Hepatic stellate cell (primary cell): ENCODE data around the gene GID4.
"Not testable (repeated sequence)": the region's sequence is repeated elsewhere in the genome, so short reads cannot be mapped to it uniquely, and the experiment has no call there.

Experiments
- DNase-seq: peaks from one replicate; pipeline ENCODE4 v3.0.0; 2011; ENCODE audit warnings: low spot score

GID4 gene

DNA sequence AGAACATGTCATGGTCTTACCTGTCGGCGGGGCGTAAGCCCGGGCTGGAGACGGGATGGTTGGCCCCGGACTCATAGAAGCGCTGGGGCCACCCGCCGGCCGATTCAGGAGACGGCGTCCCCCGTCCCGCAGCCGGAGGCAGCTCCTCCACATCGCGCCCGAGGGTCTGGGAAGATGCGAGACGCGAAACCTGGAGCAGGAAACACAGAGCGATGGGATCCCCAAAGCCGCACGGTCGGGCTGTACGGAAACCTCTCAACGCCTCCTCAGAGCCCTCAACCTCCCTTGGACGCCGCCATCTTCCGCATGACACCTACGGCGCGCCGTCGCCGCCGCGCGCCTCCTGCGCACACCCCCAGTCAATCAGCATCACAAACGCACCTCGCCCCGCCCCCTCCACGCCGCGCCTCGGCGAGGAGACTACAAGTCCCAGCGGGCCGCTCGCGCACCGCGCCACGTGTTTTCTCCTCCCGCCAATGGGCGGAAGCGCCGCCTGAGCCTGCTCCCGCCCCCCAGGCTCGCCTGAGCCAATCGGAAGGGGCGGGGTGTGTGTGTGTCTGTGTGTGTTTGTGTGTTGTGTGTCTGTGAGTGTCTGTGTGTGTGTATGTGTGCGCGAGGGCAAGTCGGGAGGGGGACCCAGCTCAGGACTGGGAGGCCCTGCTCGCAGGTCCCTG is at the start of gene GID4, which contains the start of gene ATPAF2:
GID4 (plus strand) TSS at position 548 of the 674 bp plus-strand sequence; CDS start at position 605, 57 bp downstream.
ATPAF2 (minus strand) TSS at position 308 of the 674 bp plus-strand sequence; CDS start at position 153, 155 bp downstream.
- peak; percentile 98 for DNase-seq

DNA sequence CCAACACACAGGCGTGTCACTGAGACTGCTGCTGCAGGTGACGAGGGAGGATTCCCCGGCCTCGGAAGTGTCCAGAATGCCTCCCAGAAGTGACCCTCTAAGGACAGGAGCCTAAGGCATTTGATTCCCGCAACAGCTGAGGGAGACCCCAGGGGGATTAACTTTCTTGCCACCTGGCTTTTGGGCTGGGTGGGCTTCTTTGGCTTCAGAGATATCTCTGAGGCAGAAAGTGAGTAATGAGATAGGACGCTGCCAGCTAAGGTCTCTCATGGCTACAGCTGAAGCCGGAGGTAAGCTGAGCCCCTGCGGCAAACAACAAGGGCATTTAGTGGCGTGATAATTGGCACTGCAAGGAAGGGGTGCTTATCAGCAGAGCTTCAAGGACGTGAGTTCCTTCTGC is 49.6 kb upstream of the GID4 start:
- no peak for DNase-seq

DNA sequence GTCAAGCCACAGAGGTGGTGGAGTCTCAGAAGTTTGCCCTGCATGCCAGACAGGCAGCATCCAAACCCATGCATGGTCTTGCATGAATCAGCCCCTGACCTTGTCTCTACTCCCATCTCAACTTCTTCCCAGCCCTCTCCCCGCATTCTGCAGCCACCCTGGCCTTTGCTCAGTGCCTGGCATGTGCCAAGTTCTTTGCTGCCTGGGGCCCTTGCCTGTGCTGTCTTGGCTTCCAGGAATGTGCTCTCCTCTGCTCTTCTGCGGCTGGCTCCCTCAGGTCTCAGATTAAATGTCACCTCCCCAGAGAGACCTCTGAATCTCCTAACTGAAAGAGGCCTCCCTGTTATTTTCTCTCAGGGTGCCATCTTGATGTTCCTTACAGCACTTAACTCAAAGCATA is 48.9 kb upstream of the GID4 start:
- no peak for DNase-seq

DNA sequence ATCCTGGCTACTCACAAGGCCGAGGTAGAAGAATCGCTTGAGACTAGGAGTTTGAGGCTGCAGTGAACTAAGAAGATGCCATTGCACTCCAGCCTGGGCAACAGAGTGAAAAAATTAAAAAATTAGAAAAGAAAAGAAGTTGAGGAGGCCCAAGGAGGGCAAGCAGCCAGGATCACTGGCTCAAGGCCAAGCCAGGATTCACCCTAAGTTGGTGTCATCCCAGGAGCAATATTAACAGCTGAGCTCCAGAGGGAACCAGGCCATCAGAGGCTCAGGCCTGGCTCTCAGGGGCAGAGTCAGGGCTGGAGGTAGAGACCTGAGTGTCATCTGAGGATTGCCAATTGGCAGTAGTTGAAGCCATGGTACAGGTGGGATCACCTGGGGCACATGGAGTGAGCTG is 45.8 kb upstream of the GID4 start:
- no peak for DNase-seq

DNA sequence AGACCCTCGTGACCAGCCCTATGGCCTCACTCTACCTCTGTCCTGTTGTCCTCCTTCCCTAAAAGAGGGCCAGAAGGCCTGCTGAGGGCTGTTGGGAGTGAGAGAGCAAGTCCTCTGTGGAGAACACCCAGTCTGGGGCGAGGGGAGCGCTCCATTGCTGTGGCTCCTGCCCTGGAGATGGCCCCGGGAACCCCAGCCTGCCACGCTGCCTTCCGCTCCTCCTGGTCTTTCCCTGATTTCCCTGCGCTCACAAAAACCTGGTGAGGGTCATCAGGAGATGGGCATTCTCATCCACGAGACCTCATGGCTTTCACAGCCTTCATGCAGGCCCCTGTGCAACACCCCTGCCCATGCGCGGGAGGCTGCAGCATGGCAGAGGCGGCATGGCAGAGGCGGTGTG is 45.4 kb upstream of the GID4 start:
- DNase-seq: no peak

DNA sequence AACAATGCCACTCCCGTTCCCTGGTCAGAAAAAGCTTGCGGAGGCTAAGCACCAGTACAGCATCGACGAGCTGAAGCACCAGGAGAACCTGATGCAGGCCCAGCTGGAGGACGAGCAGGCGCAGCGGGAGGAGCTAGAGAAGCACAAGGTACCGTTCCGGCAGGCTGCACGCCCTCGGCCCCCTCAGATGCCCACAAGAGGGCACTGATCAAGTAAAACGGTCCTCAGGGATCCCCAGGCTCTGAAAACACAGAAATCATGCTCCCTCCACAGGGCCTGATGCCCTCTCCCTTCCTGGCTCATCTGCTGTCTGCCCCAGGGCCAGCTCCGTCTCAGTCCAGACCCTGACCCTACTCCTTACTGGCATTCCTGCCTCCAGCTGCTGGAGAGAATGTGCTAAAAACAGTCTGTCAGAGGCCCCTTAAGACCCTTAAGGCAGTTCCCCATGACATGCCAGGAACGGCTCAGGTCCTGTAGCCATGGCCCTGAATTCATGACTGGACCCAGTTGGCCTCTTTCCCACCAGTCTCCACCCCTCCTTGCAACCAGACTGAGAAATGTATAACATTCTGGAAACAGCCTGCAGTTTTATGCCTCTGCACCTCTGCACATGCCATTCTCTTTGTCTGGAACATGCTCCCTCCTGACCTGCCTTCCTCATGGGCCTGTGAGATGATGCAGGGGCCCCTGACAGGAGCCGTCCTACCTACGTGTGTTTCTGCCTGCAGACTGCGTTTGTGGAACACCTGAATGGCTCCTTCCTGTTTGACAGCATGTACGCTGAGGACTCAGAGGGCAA is 44.7 kb upstream of the GID4 start:
- no peak for DNase-seq

DNA sequence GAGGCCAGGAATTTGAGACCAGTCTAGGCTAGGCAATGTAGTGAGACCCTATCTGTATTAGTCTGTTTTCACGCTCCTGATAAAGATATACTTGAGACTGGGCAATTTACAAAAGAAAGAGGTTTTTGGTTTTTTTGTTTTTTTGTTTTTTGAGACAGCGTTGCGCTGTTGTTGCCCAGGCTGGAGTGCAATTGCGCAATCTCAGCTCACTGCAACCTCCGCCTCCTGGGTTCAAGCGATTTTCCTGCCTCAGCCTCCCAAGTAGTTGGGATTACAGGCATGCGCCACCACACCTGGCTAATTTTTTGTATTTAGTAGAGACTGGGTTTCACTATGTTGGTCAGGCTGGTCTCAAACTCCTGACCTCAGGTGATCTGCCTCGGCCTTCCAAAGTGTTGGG is 43.3 kb upstream of the GID4 start:
- DNase-seq: not testable (repeated sequence)

DNA sequence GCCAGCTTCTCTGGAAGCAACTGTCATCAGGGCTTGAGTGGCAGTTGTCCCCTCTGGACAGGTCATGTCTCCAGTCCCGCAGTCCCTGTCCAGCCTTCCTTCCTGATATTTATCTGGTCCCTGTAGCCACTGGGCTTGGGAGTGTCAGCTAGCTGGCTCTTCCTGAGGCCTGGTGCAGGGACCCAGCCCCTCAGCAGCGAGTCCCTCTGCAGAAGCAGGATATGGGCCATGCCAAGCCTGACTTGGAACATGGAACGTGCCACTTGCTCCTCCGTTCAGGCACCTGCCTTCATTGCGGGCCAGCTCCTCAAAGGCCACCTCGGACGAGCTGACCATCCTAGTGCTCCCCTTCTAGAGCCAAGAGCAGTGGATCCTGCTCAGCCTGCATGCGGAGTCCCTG is 40.3 kb upstream of the GID4 start:
- no peak for DNase-seq

DNA sequence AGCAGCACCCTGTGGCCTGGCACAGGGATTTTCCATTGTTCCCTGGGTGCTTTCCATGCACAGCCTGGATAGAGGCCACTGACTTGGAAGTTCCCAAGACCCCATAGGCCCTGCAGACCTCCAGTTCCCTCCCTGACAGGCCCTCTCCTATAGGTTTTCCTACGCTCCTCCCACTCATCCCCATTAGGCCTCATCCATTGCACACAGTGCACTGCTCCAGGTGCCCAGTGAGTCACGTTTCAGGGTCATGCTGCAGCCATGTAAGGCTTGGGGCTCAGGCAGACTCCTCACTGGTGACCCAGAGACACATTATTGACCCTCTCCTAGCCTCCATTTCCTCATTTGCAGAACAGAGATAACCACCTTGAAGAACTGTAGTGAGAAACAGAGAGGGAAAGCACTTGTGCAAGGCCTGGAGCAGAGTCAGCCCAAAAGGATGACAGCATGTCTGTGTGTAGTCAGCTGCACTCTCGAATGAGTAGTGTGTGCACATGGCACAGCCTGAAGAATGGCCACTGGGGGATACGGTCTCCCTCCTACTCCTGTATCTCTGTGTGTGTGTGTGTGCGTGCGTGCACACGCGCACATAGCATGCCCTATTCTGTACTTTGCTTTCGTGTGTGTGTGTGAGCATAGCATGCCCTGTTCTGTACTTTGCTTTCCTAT is 39.7 kb upstream of the GID4 start:
- no peak for DNase-seq

DNA sequence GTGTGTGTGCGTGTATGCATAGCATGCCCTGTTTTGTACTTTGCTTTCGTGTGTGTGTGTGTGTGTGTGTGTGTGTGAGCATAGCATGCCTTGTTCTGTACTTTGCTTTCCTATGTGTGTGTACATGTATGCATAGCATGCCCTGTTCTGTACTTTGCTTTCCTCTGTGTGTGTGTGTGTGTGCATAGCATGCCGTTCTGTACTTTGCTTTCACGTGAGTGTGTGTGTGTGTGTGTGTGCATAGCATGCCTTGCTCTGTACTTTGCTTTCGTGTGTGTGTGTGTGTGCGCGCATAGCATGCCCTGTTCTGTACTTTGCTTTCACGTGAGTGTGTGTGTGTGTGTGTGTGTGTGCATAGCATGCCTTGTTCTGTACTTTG is 39.2 kb upstream of the GID4 start:
- no peak for DNase-seq

DNA sequence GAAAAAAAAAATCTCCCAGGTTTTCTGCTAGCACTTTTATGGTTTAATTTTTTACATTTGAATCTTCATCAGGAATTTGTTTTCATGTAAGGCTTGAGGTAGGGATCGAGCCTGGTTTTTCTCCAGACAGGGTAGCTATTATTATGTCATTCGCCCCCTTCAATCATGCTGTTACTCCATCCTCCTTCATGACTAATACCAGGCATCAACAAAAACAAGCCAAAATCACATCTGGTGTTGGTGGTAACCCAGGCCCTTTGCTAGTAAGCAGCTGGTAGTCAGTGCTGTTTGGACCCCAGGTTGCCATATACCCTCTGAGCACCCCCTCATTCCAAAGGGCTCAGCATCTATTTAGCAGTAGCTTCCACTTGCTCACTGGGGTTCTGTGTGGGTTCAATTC is 37.0 kb upstream of the GID4 start:
- DNase-seq: peak; percentile 32

DNA sequence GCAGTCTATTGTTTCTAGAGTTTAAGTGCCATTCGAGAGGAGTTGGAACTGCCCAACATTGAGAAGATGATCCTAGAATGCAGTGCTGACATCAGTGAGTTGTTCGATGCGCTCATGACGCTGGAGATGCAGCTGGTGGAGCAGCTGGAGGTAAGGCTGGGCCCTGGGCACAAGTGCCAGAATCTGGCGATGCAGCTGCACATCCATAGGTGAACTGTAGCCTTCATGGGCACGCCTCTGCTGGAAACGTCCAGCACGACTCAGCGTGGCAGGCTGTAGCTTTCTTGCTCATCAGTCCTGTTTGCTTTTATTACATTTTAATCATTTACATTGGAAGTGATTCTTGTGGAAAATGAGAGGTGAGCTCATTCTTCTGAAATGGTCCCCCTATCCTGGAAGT is 34.9 kb upstream of the GID4 start:
- DNase-seq: no peak

DNA sequence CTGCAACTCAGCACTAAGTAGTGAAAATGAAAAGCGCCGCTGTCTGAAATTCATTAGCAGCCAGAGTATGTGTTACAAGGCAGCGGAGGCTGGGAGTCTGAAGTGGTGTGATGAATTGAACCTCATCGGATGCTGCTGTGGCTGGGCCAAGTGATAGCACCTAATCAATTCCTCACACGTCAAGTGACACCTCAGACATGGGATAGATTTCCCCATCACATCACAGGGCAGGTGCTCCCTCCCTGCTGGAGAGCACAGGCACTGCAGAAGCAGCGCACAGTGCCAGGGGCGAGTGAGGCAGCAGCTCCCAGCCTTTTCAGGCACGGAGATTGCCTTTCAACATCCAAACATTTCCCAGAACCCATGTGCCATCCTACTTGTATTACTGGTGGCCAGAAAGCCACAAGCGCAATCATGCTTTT is 34.3 kb upstream of the GID4 start:
- no peak for DNase-seq

DNA sequence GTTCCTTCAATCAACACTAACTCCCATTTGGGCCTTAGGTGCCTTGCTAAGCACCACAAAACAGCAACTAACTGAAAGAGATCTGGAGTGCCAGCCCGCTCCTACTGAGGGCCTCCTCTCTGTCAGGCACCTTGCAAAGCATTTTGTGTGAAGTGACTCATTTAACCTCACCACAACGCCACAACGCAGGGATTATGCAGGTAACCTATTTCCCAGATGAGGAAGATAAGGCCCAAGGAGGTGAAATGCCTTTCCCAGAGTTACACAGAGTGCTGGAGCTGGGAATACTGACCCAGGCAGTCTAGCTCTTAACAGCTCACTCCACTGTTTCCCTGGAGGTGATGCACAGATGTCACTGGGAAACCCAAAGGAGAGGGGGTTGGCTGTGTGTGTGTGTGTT is 33.7 kb upstream of the GID4 start:
- no peak for DNase-seq

DNA sequence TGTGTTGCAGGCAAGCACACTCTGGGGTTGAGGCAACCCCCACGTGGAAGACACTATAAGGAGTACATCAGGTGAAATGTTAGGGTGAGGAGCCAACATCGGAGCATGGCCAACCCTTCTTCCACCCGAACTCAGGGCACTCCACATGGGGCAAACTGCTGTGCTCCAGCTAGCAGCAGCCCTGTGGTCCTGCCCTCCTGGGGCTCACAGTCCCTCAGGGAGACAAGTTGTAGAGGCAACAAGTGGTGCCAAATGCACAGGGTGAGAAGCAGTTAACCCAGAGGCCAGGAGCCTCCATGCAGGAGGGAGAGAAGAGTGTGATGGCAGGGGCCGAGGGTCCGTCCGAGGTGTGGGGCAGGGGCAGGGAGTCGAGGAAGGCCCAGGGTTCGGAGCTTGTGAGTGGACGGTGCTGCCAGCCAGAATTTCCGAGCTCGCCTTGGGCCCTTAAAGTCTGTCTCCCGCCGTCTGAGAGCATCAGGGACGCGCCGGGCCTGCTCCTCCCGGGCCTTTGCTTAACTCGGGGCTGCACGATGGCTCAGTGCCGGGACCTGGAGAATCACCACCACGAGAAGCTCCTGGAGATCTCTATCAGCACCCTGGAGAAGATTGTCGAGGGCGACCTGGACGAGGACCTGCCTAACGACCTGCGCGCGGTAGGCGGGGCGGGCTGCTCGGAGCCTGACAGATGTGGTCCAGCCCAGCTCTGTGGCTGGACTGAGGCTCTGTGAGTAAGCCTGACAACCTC is 32.5 kb upstream of the GID4 start:
- no peak for DNase-seq

DNA sequence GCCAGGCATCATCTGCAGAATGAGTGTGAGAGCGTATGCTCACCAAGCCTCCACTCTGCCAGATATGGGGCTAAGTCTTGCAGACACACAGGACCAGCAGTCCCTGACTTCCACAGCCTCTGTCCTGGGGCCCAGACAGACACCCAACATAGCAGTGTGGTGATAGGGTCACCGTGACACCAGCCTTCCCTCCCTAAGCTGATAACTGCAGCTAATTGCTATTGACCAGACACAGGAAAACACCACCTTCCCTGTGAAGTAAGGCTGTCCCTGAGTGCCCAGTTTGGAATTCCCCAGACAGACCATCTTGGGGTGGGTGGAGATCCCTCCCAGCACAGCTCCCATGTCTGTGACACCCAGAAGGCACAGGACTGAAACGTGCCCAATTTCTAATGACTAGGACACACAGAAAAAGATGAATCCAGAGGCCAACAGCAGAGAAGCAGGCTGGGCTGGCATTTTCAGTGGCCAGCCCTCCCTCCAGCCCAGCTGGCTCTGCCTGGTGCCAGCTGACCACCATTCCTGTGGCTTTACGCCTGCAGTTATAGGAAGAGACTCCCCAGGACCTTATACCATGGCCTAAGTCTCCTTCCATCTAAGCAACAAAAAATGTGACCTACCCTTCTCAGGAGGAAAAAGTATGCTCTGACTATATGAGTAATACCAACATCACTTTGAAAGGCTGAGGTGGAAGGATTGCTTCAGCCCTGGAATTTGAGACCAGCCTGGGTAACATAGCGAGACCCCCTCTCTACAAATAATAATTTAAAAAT is 30.5 kb upstream of the GID4 start:
- peak; percentile 78 for DNase-seq

DNA sequence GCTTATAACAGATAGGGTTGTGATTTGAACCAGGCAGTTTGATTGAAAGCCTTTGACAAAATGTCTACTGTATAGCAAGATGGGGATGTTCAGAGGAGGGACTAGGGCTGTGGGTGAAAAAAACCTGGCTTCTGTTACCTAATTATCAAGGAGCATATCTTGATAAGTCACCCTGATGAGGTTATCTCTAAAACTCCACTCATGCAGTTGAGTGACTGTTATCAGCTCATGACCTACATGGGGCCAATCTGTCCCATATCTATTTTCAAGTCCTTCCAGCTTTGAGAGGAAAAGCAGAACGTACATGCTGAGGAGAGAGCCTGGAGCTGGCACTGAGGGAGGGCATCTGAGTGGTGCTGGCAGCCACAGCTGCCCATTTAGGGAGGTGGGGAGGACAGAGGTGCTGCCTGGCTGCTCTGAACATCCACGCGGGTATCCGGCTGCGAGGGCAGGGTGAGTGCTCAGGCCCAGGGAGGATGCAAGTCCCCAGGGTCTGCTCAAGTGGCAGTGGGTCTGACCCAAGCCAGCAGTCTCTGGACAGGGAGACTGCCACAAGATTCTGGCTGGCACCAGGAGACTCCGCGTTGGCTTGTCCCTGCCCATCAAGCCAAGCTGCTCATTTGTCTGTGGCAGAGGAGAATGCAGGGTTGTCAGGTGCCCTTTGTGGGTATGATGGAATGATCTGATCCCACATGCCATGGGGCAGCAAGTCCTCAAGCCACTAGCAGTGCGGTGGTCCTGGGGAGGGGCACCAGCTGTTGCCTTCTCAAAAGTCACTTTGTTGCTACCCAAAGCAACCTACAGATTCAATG is 29.4 kb upstream of the GID4 start:
- DNase-seq: no peak

DNA sequence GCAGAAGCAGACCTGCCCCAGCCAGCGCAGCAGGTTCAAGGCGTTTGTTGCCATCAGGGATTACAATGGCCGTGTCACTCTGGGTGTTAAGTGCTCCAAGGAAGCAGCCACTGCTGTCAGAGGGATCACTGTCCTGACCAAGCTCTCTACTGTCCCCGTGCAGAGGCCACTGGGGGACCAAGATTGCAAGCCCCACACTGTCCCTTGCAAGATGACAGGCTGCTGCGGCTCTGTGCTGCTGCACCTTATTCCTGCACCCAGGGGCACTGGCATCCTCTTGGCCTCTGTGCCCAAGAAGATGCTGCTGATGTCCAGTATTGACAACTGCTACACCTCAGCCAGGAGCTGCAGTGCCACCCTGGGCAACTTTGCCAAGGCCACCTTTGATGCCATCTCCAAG is 27.9 kb upstream of the GID4 start:
- DNase-seq: no peak

DNA sequence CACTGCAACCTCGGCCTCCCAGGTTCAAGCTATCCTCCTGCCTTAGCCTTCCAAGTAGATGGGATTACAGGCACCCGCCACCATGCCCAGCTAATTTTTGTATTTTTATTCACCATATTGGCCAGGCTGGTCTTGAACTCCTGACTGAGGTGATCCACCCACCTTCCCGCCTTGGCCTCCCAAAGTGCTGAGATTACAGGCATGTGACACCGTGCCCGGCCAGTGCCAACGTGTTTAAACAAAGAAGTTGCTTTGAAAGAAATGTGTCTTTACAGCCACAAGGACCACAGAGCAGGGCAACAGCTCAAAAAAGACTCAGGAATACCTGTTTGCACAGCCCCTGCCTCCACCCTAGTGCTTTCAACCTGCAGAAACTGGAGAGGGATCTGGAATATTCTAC is 25.2 kb upstream of the GID4 start:
- no peak for DNase-seq

DNA sequence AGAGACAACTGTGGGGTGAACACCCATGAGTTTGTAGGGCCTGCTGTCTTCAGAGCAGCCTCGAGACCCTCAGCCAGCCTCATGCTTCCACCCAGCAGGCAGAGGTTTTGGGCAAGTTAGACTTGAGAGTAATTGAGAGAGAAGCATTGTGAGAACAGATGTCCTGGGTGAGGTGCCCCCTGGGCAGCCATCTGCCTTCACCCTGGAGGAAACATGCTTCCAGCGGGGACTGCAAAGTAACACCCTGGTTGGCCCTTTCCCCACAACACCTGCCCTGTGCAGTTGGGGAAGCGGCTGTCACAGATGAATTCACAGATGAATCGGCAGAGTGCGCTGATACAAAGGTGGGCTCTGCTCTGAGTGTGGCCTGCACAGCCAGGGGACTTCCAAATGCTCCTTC is 23.6 kb upstream of the GID4 start:
- DNase-seq: no peak

DNA sequence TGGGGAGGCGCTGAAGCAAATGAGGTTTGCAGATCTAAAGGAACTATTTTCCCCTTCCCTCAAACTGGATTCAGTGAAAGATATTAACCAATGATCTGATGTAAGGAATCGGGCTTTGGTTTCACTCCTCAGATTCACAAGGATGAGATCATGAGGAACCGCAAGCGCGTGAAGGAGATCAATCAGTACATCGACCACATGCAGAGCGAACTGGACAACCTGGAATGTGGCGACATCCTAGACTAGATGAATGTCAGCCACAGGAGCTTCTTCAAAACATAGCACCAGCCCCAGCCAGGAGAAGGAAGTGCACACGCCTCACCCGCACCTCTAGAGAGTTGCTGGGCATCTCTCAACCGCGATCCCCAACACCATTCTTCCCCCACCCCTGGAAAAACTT is 22.8 kb upstream of the GID4 start:
- DNase-seq: no peak
